Neuron (in vitro differentiated cells): ENCODE measurements around the gene MOB3B.
"Not testable (repeated sequence)": the region's sequence is repeated elsewhere in the genome, so short reads cannot be mapped to it uniquely, and the experiment has no call there.

Experiments
- H2AFZ ChIP-seq: one replicate; pipeline ENCODE4 v1.6.1; 2013; ENCODE audit warnings: low read depth, mild to moderate bottlenecking, inconsistent platforms, low read length, moderate library complexity
- H3K27me3 ChIP-seq: one replicate; pipeline ENCODE4 v1.6.1; 2013; ENCODE audit warnings: low read length; ENCODE audit not compliant: insufficient read depth
- H3K36me3 ChIP-seq: one replicate; pipeline ENCODE4 v1.6.1; 2013; ENCODE audit warnings: low read length; ENCODE audit not compliant: insufficient read depth
- H3K4me1 ChIP-seq: one replicate; pipeline ENCODE4 v1.6.1; 2013; ENCODE audit warnings: low read length; ENCODE audit not compliant: insufficient read depth
- H3K4me3 ChIP-seq: 2 replicates; pipeline ENCODE4 v1.5.1; 2013; ENCODE audit warnings: mild to moderate bottlenecking, low read length, moderate library complexity
- H3K9me3 ChIP-seq: one replicate; pipeline ENCODE4 v1.6.1; 2013; ENCODE audit warnings: low read length

The MOB3B gene

GRCh38 chr9:27520986-27521385 lies 8.6 kb downstream of the MOB3B start:
- Histone ChIP-seq H3K4me1 (no peaks in the 10 kb centered on the region), H2AFZ (no peak overlapping the region), H3K27me3 (no peaks in the 10 kb centered on the region), H3K4me3 (no peak overlapping the region), H3K36me3 (no peaks in the 10 kb centered on the region), H3K9me3 (no peaks in the 10 kb centered on the region)

DNA sequence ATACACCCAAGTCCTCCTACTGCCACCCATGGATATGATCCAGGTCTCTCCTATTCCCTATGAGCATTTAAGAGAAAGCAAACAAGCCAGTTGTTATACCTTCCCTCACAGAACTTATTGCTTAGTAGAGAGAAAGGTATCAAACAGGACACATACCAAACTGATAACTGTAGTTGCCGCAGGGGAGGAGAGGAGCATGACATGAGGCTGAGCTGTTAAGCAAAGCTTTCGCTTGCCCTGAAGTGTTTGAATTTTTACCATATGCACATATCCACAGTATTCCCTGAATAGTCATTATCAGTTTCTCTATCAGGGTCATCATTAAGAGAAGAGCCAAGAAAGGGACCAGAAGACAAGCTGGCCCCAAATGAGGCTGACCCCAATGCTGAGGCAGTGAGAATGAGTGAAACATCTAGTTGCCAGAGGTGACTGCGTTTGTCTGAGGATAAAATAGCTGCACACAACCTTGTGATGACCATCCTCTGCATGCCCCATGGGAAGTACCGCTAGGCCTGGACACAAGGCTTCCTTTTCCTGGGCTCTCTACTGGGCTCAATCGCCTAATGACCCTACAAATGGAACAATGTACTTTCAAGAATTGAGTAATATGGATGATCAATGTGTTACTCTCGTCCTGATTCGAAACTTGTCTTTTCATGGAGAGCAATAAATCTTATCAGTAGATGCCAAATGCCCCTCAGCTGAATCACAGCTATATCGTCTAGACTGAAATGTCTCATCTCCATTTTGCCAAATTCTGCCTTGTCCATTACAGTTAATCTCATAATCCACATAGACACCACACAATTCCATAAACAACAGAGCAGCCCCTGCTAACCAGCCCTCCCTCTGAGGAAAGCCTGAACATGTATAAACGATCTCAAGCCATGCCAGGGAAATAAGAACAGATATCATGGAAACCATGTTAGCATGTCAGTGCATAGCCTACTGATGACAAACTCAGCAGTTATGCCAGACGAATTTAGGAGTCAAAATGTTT lies 9.8 kb downstream of the MOB3B start:
- H3K4me3 ChIP-seq: no peak overlapping the region
- H3K9me3 ChIP-seq: no peaks in the 10 kb centered on the region
- no peaks in the 10 kb centered on the region for H3K4me1 ChIP-seq
- H2AFZ ChIP-seq: no peak overlapping the region
- H3K27me3 ChIP-seq: no peaks in the 10 kb centered on the region
- H3K36me3 ChIP-seq: no peaks in the 10 kb centered on the region

GRCh38 chr9:27518809-27519208 lies 10.8 kb downstream of the MOB3B start:
- no peak overlapping the region for H2AFZ ChIP-seq
- no peaks in the 10 kb centered on the region for H3K9me3 ChIP-seq
- H3K27me3 ChIP-seq: no peaks in the 10 kb centered on the region
- H3K4me3 ChIP-seq: no peak overlapping the region
- no peaks in the 10 kb centered on the region for H3K36me3 ChIP-seq
- no peaks in the 10 kb centered on the region for H3K4me1 ChIP-seq

DNA sequence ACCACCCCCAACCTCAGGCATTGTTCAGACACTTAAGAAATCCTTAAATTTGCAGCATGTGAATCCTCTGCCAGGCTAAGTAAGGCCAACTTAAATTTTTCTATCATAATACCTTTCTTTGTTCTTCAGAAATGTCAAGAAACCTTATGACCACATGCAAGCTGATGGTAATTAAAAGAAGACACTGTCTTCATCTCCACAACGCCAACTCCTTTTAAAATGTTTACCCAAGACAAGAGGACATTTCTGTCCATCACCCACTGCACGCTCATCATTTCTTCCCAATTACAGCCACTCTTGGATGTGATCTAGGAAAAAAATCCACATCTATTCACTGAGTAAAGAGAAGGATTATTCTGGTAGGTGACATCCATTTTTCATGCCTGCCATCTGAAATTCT lies 11.6 kb downstream of the MOB3B start:
- no peaks in the 10 kb centered on the region for H3K27me3 ChIP-seq
- H3K4me3 ChIP-seq: no peak overlapping the region
- no peak overlapping the region for H2AFZ ChIP-seq
- no peaks in the 10 kb centered on the region for H3K9me3 ChIP-seq
- H3K36me3 ChIP-seq: no peaks in the 10 kb centered on the region
- no peaks in the 10 kb centered on the region for H3K4me1 ChIP-seq

DNA sequence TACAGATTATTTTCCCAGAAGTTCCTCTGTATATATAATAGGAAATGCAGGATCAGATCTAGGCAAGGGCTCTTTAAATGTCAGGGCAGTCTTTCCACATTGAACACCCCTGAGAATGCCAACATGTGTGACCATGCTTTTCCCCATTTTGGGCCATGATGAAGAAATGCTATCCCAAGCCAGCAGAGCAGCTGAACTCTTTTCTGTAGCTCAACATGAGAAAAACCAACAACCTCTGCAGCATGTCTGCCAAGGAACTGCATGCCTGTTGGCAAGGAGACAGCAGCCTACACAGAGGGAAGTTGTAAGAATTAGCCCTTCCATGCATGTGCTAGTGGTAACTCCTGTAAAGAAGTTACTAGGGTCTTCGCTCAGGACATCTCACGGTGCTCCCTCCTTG lies 15.1 kb downstream of the MOB3B start:
- Histone ChIP-seq H2AFZ (no peak overlapping the region), H3K27me3 (no peaks in the 10 kb centered on the region), H3K36me3 (no peaks in the 10 kb centered on the region)

DNA sequence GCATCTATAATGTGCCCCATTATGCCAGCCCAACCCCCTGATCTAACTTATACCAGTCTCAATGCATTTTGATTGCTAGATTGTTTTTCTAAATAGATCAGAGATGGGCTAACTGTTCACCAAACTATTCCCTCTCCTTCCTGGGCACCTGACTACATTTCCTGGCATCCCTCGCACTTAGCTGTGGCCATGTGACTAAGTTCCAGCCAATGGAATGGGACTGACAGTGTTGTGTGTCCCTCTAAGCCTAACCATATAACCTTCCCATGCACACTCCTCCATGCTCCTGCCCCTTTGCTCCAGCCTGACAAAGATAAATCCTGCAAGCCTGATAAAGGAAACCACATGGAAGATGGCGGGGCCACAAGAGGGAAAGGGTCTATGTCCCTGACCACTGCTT lies 17.8 kb downstream of the MOB3B start:
- no peak overlapping the region for H2AFZ ChIP-seq
- no peak overlapping the region for H3K4me3 ChIP-seq
- H3K36me3 ChIP-seq: no peaks in the 10 kb centered on the region

More for the DNA sequence above, 15.1 kb downstream of the MOB3B start:
- H3K4me1 ChIP-seq: no peaks in the 10 kb centered on the region
- H3K4me3 ChIP-seq: no peak overlapping the region
- no peaks in the 10 kb centered on the region for H3K9me3 ChIP-seq

DNA sequence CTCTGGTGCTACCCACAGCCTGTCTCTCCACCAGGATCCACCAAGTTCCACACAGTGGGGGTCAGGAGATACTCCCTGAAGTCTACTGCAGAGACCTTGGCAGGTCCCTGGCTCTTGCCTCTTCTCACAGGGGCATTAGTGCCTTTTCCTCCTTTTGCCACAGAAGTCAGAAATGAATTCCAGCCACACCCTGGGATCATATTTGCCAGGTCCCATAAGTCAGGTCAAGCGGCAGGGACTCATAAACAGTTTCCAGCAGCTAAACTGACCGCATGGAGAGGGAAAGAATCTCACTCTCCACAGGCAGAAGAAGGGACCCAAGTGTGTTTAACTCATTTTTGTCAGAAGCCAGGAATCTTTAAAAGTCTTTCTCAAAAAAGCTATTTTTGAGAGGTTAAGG lies 18.8 kb downstream of the MOB3B start:
- Histone ChIP-seq H3K4me1 (no peaks in the 10 kb centered on the region), H3K4me3 (no peak overlapping the region), H3K27me3 (no peaks in the 10 kb centered on the region), H3K36me3 (no peaks in the 10 kb centered on the region), H3K9me3 (no peaks in the 10 kb centered on the region), H2AFZ (no peak overlapping the region)

More for the DNA sequence above, 17.8 kb downstream of the MOB3B start:
- no peaks in the 10 kb centered on the region for H3K27me3 ChIP-seq
- H3K4me1 ChIP-seq: no peaks in the 10 kb centered on the region
- H3K9me3 ChIP-seq: no peaks in the 10 kb centered on the region

DNA sequence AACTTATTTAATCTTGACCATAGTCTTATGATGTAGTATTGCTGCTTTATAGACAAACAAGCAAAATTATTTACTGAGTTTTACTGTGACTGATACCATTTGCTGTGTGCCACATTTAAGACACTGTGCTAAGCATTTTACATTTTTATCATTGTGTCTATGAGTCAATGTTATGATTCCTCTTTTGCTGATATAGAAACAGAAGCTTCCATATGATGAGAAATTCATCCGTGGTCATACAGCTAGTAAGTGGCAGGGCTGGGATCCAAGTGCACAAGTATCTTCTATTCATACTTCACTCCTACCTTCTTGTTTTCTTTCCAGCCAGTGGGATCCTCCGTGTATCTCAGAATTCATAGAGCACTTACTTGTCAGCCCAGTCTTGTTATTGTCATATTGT lies 22.6 kb downstream of the MOB3B start:
- Histone ChIP-seq H3K4me1 (no peaks in the 10 kb centered on the region), H3K4me3 (no peak overlapping the region), H3K36me3 (no peaks in the 10 kb centered on the region), H2AFZ (no peak overlapping the region), H3K27me3 (no peaks in the 10 kb centered on the region), H3K9me3 (no peaks in the 10 kb centered on the region)

- no peak overlapping the region for H3K4me3 ChIP-seq
- H3K9me3 ChIP-seq: no peaks in the 10 kb centered on the region
- H3K27me3 ChIP-seq: no peaks in the 10 kb centered on the region
- no peak overlapping the region for H2AFZ ChIP-seq
- no peaks in the 10 kb centered on the region for H3K36me3 ChIP-seq
- no peaks in the 10 kb centered on the region for H3K4me1 ChIP-seq
Measured at GRCh38 chr9:27505744-27506161, 23.9 kb downstream of the MOB3B start.

DNA sequence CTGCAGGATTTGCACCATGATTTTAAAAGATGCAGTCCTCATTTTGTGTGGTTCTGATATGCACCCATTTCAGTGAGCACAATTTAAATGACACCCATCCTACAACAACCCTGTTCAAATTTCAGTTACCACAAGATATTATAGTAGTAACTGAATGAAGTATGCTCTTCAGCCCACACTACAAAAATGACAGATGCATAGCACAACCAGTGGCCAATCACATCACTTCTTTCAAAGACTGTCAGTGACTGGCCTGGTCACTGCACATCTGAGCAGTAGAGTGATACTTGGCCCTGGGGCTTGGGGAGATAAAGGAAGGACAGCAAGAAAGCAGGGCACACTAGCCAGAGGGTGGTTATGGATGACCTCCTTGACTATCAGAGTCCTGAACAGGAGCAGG lies 25.4 kb downstream of the MOB3B start:
- no peak overlapping the region for H2AFZ ChIP-seq
- no peaks in the 10 kb centered on the region for H3K9me3 ChIP-seq
- H3K4me1 ChIP-seq: peaks cover 4% of the 10 kb centered on the region
- H3K36me3 ChIP-seq: no peaks in the 10 kb centered on the region
- no peak overlapping the region for H3K4me3 ChIP-seq
- no peaks in the 10 kb centered on the region for H3K27me3 ChIP-seq

DNA sequence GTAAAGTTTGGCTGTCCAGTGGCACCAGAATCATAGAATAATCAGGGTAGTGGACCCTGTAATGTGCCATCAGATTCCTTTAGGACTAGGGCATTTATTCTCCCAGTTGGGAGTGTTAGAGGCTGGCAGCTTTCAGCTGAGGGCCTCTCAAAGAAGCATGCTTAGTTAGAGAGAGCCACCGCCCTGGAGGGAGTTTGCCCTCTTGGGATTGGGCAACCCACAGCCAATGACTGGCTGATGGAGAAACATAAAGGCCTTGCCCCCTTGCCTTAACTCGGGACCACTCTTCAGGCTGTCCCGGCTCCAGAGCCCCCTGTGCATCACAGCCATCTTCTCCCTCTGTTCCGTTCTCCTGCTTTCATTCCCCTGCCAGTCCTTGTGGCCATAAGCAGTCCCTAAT lies 26.0 kb downstream of the MOB3B start:
- Histone ChIP-seq H3K4me3 (no peak overlapping the region), H3K4me1 (peaks cover 9% of the 10 kb centered on the region), H2AFZ (no peak overlapping the region), H3K36me3 (no peaks in the 10 kb centered on the region), H3K9me3 (no peaks in the 10 kb centered on the region), H3K27me3 (no peaks in the 10 kb centered on the region)

DNA sequence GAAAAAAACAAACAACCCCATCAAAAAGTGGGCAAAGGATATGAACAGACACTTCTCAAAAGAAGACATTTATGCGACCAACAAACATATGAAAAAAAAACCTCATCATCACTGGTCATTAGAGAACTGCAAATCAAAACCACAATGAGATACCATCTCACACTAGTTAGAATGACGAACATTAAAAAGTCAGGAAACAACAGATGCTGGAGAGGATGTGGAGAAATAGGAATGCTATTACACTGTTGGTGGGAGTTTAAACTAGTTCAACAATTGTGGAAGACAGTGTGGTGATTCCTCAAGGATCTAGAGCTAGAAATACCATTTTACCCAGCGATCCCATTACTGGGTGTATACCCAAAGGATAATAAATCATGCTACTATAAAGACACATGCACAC lies 28.7 kb downstream of the MOB3B start:
- not testable (repeated sequence) for H3K4me3 ChIP-seq, H3K36me3 ChIP-seq, H2AFZ ChIP-seq, H3K9me3 ChIP-seq, H3K27me3 ChIP-seq
- H3K4me1 ChIP-seq: peaks cover 28% of the 10 kb centered on the region

- no peaks in the 10 kb centered on the region for H3K36me3 ChIP-seq
- H2AFZ ChIP-seq: no peak overlapping the region
- H3K4me1 ChIP-seq: peaks cover 31% of the 10 kb centered on the region
- no peak overlapping the region for H3K4me3 ChIP-seq
- no peaks in the 10 kb centered on the region for H3K27me3 ChIP-seq
- no peaks in the 10 kb centered on the region for H3K9me3 ChIP-seq
Measured at GRCh38 chr9:27499451-27499850, 30.2 kb downstream of the MOB3B start.
